Kidney tubule cell (primary cell): ENCODE measurements around the gene IKBIP.
"Not testable (repeated sequence)": the region's sequence is repeated elsewhere in the genome, so short reads cannot be mapped to it uniquely, and the experiment has no call there.

ENCODE experiments used
- DNase-seq: peaks from one replicate; pipeline ENCODE4 v3.0.0-alpha.2; 2018; ENCODE audit warnings: low spot score

Gene IKBIP

GRCh38 chr12:98576795-98577194 is 67.8 kb downstream of the IKBIP start:
- DNase-seq, result not testable (repeated sequence)

- no peak for DNase-seq
Observed at GRCh38 chr12:98575013-98575412, 69.6 kb downstream of the IKBIP start.
